Loucy (cell line): ENCODE measurements around the gene MOB1A.

Experiments
- EZH2phosphoT487 ChIP-seq: fragments of 200-600 bp; IDR thresholded peaks from 2 replicates; pipeline ENCODE4 v1.6.1; 2018; ENCODE audit warnings: antibody characterized with exemption, mild to moderate bottlenecking, moderate library complexity, borderline replicate concordance
- TF ChIP-seq, protein P1 (sequence below): fragments of 200-600 bp; sonication (generic); conservative IDR thresholded peaks from 2 replicates; pipeline ENCODE4 v1.5.1; 2014; ENCODE audit warnings: mild to moderate bottlenecking, antibody characterized with exemption, low read length

DNA sequence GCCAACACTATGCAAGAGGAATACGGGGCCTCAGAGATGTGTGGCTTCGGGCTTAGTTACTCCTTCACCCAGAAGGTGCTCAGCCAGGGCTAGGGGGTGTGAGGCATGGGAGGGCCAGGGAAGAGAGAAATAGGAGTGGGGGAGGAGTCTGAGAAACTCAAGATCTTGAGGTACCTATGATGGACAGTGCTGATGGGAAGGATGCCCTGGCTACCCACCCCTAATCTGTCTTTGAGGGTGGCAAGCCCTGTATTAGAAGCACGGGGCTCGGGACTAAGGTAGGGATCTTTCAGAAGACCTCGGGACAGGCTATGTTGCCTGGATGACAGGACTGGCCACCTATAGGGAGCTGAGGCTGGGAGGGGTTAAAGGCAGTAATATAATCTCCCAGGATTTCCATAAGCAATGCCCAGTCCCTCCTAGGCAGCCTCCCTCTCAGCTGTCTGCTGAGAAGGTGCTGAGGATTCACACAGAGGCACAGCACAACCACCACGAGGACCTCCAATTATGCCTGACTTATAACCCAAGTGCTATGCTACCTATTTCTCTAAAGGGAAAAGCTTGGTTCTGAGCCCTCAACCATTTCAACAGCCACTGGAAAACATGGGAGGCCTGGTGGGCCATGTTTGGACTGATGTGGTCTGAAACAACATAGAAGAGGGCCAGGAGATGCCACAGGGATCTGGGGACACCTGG, 43.1 kb upstream of the MOB1A start:
- TF ChIP-seq, protein P1, sequence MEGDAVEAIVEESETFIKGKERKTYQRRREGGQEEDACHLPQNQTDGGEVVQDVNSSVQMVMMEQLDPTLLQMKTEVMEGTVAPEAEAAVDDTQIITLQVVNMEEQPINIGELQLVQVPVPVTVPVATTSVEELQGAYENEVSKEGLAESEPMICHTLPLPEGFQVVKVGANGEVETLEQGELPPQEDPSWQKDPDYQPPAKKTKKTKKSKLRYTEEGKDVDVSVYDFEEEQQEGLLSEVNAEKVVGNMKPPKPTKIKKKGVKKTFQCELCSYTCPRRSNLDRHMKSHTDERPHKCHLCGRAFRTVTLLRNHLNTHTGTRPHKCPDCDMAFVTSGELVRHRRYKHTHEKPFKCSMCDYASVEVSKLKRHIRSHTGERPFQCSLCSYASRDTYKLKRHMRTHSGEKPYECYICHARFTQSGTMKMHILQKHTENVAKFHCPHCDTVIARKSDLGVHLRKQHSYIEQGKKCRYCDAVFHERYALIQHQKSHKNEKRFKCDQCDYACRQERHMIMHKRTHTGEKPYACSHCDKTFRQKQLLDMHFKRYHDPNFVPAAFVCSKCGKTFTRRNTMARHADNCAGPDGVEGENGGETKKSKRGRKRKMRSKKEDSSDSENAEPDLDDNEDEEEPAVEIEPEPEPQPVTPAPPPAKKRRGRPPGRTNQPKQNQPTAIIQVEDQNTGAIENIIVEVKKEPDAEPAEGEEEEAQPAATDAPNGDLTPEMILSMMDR, result no peak
- no peak for TF ChIP-seq EZH2phosphoT487
